ENCODE results near the gene C9orf57. TPM values are rescaled to one million over a fixed set of nuclear protein-coding genes. Genes with fewer than 3 reads are reported as not detected.
"Not testable (repeated sequence)": the region's sequence is repeated elsewhere in the genome, so short reads cannot be mapped to it uniquely, and the experiment has no call there.

The C9orf57 gene
- total RNA-seq, 1 donor from 2014 or later = not detected

- H3K27ac ChIP-seq = no peak overlapping the region
Observed at GRCh38 chr9:72025906-72026305, 34.5 kb downstream of the C9orf57 start.

GRCh38 chr9:72023596-72023995, 36.8 kb downstream of the C9orf57 start:
- no peak for TF ChIP-seq CTCF (IDR thresholded peaks at IDR 0.05)
- H3K27me3 ChIP-seq (ENCODE audit: low read depth) = no peaks in the 10 kb centered on the region
- no peak for ATAC-seq

More at GRCh38 chr9:72025906-72026305, 34.5 kb downstream of the C9orf57 start:
- H3K9me3 ChIP-seq = no peaks in the 10 kb centered on the region
- H3K27me3 ChIP-seq (ENCODE audit: low read depth) = no peaks in the 10 kb centered on the region
- no peaks in the 10 kb centered on the region for H3K36me3 ChIP-seq
- no peaks in the 10 kb centered on the region for H3K4me1 ChIP-seq
- no peak for DNase-seq
- no peak overlapping the region for H3K4me3 ChIP-seq
- intact Hi-C loops (cut with DNase I) = loop anchor here (10.0 kb wide), 1 partner anchor 221 kb away; no protein-coding TSS in a partner anchor
- no peak for ATAC-seq
- TF ChIP-seq CTCF (IDR thresholded peaks at IDR 0.05) = no peak

GRCh38 chr9:72022841-72023240, 37.6 kb downstream of the C9orf57 start:
- Histone ChIP-seq H3K9me3 (no peaks in the 10 kb centered on the region), H3K4me1 (no peaks in the 10 kb centered on the region), H3K27me3 (ENCODE audit: low read depth) (no peaks in the 10 kb centered on the region), H3K4me3 (no peak overlapping the region), H3K36me3 (no peaks in the 10 kb centered on the region), H3K27ac (no peak overlapping the region)
- intact Hi-C loops (cut with DNase I) = loop anchor here (10.0 kb wide), 1 partner anchor 218 kb away; no protein-coding TSS in a partner anchor
- peak; percentile 67 to 71 for ATAC-seq
- DNase-seq = no peak
- TF ChIP-seq CTCF (IDR thresholded peaks at IDR 0.05) = no peak

More at GRCh38 chr9:72023596-72023995, 36.8 kb downstream of the C9orf57 start:
- intact Hi-C loops (cut with DNase I) = loop anchor here (10.0 kb wide), 1 partner anchor 219 kb away; no protein-coding TSS in a partner anchor
- Histone ChIP-seq H3K4me3 (no peak overlapping the region), H3K4me1 (no peaks in the 10 kb centered on the region), H3K9me3 (no peaks in the 10 kb centered on the region), H3K36me3 (no peaks in the 10 kb centered on the region), H3K27ac (no peak overlapping the region)
- no peak for DNase-seq

GRCh38 chr9:72013292-72013760, 47.1 kb downstream of the C9orf57 start:
- Histone ChIP-seq H3K4me1 (no peaks in the 10 kb centered on the region), H3K36me3 (no peaks in the 10 kb centered on the region), H3K27me3 (ENCODE audit: low read depth) (no peaks in the 10 kb centered on the region), H3K4me3 (no peak overlapping the region), H3K9me3 (no peaks in the 10 kb centered on the region), H3K27ac (no peak overlapping the region)
- TF ChIP-seq CTCF (IDR thresholded peaks at IDR 0.05) = no peak
- ATAC-seq = peak in 1 of 2 donors; percentile 28
- intact Hi-C loops (cut with DNase I) = no loop called here
- DNase-seq = no peak

- ATAC-seq (no peak), DNase-seq (no peak)
- intact Hi-C loops (cut with DNase I) = no loop called here
- Histone ChIP-seq H3K4me1 (no peaks in the 10 kb centered on the region), H3K9me3 (no peaks in the 10 kb centered on the region), H3K36me3 (no peaks in the 10 kb centered on the region), H3K4me3 (no peak overlapping the region), H3K27ac (no peak overlapping the region), H3K27me3 (ENCODE audit: low read depth) (no peaks in the 10 kb centered on the region)
- no peak for TF ChIP-seq CTCF (IDR thresholded peaks at IDR 0.05)
Observed at GRCh38 chr9:72012646-72013045, 47.8 kb downstream of the C9orf57 start.

GRCh38 chr9:72007726-72008125, 52.7 kb downstream of the C9orf57 start:
- intact Hi-C loops (cut with DNase I); ATAC-seq; DNase-seq; H3K4me3 ChIP-seq; H3K9me3 ChIP-seq; H3K4me1 ChIP-seq; H3K36me3 ChIP-seq; H3K27ac ChIP-seq; H3K27me3 ChIP-seq (ENCODE audit: low read depth): not testable (repeated sequence)
